HG03196 (cell line): Measurements from ENCODE around the gene ZBTB38.

Source experiments
- ATAC-seq: cut with Tn5 transposase; IDR thresholded peaks from one replicate; pipeline ENCODE4 v1.9.1; 2021; ENCODE audit not compliant: unreplicated experiment

Gene ZBTB38

GRCh38 chr3:141367038-141367730 is 1.1 kb upstream of the ZBTB38 start:
- no peak for ATAC-seq

- ATAC-seq, result no peak
Measured at GRCh38 chr3:141368925-141369794, 856 bp downstream of the ZBTB38 start.

- ATAC-seq, result peak; percentile 79
Measured at GRCh38 chr3:141370065-141370533, 1.8 kb downstream of the ZBTB38 start.

DNA sequence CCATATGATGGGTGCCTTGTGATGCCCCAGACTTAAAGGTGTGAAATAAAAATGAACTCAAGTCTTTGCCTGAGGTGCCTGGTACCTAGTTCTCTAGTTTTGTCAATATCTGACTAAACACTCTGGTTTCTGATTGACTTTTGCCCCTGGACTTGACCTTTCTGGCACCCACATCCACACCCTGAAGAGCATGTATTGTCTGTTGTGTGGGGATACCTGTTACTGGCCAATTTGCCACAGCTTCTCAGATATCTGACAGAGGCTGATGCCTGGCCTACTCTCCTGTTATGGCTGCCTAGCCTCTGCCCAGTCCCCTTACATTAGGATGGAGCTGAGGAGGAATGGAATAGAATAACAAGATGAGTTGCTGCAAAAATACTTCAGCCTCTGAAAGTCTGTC is 3.6 kb downstream of the ZBTB38 start:
- no peak for ATAC-seq

DNA sequence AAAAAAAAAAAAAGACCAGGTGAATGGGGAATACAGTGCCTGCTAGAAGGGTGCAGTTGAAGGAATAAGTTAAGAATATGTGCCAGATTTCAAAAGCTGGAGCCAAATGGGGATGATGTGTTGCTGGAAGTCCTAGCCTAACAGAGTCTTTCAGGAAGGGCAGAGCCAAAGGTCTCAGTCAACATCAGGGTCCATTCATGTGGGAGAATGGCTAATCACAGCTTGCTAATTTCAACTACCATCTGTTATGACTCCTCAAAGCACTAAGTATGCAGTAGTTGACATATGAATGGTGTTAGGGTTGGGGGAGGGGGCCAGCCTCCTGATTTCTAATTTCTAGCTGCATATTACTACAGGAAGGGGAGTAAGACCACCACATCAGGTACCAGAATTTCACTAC is 4.4 kb downstream of the ZBTB38 start:
- no peak for ATAC-seq

DNA sequence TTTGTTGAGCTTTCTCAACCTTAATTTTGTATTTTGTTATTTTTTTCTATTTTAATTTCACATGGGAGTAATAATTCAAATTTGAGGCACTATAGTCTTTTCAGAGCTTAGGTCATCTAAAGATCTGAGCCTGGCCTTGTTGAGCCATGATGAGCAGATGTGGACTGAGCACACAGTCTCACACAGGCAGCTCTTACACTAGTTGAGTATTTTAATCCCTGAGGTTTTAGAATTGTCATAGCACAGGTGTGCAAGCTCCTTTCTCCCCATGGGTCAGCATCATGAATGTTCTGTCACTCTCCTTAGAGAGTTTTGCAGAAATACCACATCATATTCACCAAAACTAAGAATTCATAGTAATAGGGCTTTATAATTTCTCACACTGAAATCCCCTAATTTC is 4.9 kb downstream of the ZBTB38 start:
- ATAC-seq, result no peak

GRCh38 chr3:141373768-141374526 is 5.6 kb downstream of the ZBTB38 start:
- no peak for ATAC-seq

DNA sequence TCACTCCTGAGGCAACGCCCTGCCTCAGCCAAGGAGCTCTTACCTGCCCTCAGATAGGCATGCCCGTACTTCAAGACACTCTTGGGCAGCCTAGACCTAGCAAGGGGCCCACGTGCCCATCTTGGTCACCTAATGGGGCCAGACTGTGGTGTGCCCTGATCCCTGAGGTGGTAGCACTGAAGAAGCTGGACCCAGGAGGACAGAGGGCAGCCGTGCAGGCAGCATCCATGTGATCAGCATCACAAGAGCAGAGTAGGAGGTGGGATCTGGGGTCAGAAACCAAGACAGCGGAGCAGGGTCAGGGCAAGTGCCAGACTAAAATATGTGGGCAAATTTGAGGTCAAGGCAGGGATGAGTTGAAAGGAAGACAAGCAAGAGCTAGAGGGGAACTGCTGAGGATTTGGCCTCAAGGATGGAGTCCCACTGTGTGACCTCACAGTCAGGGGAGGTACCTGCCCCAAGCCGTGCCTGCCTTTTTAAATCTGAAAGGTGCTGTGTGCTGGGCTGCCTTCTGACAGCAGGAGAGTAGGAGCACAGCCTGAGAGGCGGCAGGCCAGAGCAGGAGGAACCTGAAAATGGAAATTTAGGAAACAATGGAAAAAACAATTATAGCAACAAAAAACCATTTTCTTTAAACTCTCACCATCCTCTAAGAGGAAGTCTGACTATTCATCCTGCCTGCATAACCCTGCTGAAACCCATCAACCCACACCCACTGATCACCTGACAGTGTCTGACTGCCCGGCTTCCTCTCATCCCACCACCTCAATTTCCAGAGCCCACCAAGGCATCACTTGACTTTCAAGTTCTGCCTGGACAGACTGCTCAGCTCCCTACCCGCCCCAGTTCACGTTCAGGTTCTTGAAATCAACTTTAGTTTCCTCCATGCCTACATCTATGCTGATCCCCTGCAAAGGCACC is 7.3 kb downstream of the ZBTB38 start:
- ATAC-seq, result no peak

DNA sequence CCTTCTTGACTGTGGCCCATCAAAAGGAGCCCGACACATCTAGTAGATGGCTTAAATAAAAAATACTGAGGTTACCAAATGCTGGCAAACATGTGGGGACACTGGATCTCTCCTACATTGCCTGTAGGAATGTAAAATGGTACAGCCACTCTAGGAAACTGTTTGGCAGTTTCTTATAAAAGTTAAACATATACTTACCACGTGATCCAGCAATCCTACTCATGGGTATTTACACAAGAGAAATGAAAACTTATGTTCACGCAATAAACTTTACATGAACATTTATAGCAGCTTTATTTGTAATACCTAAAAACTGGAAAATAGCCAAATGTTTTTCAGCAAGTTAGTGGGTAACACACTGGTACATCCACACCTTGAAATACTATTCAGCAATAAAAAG is 9.1 kb downstream of the ZBTB38 start:
- no peak for ATAC-seq

GRCh38 chr3:141378556-141378955 is 10.3 kb downstream of the ZBTB38 start:
- no peak for ATAC-seq

- ATAC-seq, result peak; percentile 57
Measured at GRCh38 chr3:141379250-141379966, 11.1 kb downstream of the ZBTB38 start.

DNA sequence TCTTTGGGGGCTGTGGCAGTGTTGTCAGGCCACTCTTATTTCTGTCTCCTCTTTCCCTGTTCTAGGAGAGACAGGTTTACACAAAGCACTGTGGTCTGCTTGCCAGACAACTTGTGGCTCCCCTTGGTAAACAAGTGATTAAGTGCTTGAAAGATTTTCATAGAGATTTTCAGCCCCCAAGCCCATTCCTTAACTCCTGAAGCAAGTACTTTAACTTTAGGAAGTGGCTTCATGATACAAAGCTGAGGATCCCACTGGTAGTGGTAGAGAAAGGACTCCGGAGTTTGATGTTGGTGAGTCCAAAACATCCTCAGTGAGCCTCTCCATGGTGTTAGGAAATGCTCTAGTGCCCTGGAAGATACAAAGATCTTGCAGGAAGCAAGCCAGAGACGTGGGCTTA is 12.0 kb downstream of the ZBTB38 start:
- ATAC-seq, result no peak

- peak; percentile 42 for ATAC-seq
Measured at GRCh38 chr3:141380987-141381386, 12.7 kb downstream of the ZBTB38 start.

GRCh38 chr3:141382571-141382970 is 14.3 kb downstream of the ZBTB38 start:
- ATAC-seq, result no peak

- no peak for ATAC-seq
Measured at GRCh38 chr3:141383555-141384129, 15.3 kb downstream of the ZBTB38 start.

DNA sequence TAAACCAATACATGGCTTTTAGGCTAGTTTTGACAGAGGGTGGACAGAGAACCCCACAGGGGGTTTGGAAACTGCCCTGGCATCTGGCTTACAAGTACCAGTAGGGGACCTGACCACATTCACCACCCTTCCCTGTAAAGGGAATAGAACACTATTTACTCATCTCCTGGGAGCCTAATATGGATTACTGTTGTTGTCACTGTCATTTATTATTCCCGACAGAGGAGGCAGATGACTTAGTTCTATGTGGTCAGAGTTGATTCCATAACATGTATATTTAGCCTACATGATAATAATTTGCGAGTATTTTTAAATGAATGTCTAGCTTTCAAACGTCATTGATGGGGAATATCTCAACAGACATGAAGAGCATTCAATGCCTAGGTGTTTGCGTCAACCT is 15.9 kb downstream of the ZBTB38 start:
- no peak for ATAC-seq

GRCh38 chr3:141384575-141384974 is 16.3 kb downstream of the ZBTB38 start:
- ATAC-seq, result no peak

DNA sequence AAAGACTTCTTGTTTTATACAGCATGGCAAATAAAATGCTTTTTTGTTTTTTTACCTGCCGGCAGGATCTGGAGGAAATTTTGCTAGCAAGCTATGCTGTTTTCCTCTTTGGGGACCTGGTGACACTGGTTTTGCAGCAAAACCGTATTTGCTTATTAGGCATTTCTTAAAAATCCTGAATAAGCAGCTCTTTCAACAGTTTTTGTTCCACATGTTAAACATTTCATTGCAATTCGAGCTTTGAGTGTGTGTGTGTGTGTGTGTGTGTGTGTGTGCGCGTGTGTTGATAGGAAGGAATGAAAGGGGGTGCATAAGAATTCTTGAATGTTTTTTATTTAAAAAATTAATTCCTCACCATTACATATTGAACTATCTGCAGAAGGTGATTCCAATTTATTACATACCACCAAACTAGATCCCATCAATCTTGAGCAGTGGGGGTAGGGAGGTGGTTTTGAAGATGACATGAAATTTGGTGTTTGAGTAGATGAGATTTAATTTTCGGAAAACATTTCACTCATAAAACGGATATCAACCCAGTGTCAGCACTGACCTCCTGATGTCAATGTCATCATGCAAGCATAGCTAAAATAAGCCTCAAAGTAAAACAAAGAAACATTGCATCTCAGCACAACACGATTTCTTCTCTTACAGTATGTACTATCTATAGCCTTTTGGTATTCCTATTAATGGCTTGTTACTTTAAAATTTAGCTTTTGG is 17.3 kb downstream of the ZBTB38 start:
- no peak for ATAC-seq

DNA sequence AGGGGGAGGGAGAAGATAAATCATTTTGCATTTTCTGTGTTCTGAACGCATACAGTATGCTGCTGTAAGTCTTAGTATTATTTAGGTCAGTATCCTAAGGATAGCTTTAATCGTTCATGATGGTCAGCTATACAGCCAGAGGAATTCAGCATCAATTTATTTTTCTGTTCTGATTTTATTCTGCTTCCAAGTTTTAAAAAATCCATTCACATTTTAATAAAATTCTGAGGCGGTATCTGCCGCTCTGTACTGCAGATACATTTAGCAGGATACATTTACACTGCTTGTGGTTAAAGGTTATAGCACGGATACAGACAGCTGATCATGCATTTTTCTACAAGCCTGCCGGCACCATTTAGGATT is 17.8 kb downstream of the ZBTB38 start:
- no peak for ATAC-seq
